NCI-H748 (cell line): ENCODE data around the gene PAQR9.

Source experiments
- DNase-seq: peaks from one replicate; lab custom pipeline; 2025; ENCODE audit not compliant: unreplicated experiment; lab: John Stamatoyannopoulos, UW

The PAQR9 gene

DNA sequence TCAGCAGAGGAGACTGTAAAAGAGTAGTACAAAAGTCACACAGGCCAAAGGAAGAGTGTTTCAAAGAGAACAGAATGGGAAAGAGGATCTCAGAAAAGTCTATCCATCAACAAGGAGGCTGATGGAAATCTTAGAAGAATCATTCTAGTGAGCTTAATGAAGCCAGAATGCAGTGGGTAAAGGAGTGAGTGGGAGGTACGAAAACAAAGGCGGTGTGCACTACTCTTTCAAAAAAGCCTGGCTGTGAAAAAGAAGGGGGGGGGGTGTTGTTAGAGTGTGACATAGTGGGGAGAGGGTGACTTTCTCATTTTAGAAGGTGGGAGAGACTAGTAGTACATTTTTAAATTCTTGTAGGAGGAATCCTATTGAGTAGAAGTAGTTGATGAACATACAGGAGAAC is 11.7 kb downstream of the PAQR9 start:
- no peak for DNase-seq

DNA sequence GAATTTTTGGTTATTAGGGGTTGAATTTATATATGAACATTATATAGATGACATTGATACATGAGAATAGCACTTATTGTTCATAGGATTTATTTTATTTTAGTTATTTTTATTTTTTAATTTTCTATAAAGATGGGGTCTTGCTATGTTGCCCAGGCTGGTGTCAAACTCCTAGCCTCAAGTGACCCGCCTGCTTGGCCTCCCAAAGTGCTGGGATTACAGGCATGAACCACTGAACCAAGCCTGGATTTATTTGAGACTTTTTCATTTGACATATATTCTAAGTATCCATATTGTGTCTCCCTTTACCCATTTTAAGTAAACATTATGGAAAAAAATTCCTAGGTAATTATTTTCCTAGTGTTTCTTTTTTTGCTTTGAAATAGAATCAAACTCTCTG is 12.5 kb downstream of the PAQR9 start:
- DNase-seq = no peak

DNA sequence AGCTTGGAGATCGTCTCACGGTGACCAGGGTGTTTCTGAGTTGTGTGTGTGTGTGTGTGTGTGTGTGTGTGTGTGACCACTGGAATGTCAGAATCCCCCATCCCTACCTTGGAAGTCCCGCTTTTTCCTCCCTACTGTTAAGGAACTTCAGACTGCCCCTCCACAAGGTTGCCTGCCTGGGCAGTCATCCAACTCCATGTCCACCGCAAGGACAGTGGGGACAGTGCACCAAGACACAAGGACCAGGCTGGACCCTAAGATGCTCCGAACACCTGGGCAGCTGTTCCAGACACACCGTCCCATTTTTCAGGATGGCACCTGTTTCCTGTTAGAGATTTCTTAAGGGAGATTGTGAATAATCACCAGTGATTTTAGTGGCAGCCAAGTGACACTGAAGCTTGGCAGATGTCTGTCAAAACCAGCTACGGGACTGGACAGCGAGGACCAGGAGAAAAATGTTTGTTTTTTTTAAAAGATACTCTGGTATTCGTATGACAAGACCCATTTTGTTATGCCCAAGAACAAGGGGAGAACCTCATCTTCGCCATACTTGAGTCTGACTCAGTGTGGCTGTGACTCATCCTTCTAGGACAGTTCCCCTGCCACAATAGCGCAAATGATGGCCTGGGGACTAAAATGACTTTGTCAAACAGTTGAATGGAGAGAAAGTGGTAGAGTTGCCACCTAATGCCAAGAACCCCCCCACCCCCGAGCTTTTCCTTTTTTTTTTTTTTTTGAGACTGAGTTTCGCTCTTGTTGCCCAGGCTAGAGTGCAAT is 15.5 kb downstream of the PAQR9 start:
- DNase-seq = no peak

DNA sequence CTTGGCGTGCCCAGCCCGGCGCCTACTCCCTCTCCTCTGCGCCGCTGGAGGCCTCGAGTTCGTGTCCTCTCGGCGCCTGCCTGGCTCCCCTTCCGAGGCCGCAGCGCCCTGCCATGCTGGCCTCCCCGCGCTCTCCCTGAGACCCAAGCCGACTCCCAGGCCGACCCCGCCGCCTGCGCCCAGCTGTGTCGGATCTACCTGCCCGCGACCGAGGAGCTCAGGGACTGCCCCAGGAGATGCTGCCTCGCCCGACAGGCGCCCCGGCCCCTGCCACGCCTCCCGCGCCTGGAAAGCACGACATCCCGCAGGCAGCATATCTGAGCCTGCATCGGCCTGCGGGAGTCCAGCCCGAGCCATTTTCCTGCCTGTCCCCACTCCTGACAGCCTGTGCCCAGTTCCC is 16.1 kb downstream of the PAQR9 start:
- no peak for DNase-seq

DNA sequence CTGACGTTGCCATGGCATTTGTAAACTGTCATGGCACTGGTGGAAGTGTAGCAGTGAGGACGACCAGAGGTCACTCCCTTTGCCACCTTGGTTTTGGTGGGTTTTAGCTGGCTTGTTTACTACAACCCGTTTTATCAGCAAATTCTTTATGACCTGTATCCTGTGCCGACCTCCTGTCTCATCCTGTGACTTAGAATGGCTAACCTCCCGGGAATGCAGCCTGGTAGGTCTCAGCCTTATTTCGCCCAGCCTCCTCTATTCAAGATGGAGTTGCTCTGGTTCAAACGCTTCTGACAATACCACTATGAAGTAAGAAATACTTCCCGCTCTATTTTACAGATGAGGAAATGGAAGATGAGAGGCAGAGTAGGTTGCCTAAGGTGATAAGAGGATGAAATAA is 16.6 kb downstream of the PAQR9 start:
- DNase-seq = no peak

DNA sequence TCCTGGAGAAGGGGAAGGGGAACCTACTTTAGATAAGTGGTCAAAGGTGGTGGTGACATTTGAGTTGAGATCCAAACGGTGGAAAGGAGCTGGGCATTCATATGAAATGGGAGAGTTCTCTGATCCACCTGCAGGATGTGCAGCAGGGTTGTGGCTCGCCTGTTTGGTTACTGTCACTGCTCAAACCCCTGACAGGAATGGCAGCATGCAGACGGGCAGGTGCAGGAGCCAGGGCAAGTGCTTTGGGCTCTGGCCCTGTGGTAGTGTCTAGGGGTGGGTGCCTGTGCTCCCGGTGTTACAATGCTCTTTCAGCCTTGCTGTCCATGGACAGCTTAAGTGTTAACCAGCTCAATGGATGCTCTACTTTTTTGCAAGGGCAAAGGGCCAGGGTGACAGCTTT is 18.5 kb downstream of the PAQR9 start:
- DNase-seq = no peak

DNA sequence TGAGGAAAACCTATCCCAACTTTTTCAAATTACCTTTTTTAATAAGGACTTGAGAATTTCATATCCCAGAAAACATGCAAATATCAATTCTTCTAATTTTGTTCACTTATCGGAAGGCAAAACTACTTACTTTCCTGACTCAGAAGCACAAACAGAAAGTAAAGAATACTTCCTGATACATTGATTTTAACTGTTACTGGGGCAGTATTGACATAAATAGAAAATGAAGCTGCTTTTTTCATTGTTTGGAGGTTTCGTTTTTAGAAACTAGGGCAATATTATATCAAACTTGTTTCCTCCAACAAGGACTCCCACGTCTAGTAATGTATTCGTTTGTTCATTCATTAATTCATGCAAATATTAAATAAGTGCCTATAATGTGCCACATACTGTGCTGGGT is 19.1 kb downstream of the PAQR9 start:
- DNase-seq = no peak

DNA sequence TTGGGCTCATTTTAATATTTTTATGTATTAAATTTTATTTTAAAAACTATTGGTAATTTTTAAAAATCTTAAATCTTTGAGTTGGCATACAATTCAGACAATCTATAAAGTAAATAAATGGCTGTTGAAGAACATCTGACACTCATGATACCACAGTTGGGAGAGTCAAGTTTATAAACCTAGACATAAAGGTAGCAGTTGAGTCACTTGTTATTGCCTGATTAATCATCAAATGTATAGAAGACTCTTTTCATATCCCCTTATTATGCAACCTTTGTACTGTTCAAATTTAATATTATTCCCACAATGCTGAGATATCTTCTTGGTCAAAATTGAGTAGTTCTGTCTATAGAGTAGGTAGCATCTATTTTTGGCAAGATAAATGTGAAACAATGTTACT is 19.6 kb downstream of the PAQR9 start:
- DNase-seq = no peak

DNA sequence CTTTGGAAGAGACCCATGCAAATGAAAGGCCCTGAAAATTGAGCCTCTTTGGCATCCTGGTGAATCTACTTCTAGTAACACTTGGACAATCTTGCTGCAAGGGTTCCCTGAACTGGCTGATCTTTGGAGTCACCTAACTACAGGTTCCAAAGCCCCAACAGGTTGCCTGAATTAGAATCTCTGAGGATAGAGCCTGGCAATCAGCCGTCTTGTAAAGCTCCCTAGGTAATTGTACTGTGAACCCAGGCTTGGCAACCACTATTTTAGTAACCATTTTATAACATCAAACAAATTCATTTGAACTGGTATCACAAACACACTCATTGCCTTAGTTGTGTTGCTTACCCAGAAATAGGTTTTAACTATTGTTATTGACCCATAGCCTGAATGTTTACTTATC is 20.1 kb downstream of the PAQR9 start:
- no peak for DNase-seq

DNA sequence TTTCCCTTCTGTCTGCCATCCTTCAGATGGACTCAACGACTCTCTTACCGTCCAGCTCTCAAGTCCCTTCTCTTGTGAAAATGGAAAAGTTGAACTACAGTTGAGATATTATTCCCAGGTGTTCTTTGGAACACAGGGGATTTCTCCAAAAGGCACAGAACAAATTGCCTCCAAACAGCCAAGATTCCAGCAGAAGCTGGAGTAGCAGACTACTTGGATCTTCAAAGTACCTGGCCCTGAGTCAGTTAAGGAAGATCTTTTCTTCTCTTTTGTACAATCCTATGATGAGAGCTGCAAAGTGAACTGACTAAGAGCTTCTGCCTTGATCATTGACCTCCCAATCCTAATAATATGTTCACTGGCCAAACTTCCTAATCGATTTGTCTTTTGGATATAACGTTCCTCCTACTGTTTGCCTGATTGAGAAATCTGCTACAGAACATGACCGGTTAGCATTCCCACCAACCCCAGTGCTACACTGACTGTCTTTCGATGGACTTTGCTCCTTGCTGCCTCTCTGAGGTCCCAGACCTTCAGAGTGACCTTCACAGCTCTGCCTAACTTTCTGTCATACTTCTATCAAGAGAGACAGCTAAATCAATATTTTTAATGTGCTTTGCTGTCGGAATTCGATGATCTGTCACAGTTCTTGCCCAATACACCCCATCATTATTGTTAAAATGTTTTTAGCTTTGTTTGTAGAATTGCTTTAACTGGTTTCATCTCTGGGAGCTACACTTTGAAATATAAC is 21.9 kb downstream of the PAQR9 start:
- no peak for DNase-seq

DNA sequence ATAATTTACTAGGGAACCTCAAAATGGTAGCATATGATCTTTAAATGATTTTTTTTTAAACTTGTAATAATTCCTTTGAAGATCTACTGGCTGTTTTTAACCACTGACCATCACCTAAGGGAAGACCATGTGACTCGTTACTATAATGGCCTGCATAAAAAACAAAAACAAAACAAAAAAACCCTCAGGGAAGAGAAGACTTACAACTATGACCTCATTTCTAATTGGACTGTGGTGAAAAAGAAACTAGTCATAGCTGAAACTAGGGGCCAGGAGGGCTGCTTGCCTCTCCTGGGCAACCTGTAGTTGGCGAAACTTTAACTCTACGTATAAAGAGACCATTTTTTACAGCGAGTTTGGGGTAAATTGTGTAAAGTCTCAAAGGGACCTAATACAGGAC is 23.0 kb downstream of the PAQR9 start:
- peak; percentile 1 for DNase-seq

DNA sequence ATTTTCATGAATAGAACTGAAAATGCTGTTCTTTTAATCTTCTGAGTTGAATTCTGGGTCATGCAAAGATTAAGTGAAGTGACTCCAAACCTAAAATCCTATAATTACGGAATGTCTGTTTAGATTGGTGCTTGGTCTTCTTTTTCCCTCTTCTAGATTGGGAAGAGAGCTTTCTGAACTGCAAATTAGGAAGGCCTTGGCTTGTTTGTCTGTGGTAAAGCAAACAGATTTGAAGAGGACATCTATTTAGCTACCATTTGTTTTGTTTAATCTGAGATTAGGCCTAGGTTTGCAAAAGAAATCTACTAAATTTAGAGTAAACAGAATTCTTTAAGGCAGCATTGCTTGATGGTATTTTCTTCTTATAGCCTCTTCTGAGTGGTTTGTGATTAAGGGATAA is 23.5 kb downstream of the PAQR9 start:
- peak; percentile 26 for DNase-seq

DNA sequence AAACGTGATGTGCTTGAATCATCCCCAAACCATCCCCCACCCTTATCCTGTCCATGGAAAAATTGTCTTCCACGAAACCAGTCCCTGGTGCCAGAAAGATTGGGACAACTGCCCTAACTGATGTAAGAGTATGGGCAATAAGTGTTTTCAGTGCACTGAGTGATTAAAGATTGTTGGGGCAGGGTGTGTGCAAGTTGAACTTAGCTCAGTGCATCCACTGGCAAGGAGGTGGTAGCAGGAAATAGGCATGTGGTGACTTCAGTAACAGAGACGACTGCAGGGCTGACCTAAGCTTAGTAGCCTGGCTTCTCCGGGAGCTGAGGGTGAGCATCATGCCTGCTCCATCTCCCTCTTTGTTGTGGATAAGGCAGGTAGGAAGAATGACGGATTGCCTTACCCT is 27.5 kb downstream of the PAQR9 start:
- no peak for DNase-seq

DNA sequence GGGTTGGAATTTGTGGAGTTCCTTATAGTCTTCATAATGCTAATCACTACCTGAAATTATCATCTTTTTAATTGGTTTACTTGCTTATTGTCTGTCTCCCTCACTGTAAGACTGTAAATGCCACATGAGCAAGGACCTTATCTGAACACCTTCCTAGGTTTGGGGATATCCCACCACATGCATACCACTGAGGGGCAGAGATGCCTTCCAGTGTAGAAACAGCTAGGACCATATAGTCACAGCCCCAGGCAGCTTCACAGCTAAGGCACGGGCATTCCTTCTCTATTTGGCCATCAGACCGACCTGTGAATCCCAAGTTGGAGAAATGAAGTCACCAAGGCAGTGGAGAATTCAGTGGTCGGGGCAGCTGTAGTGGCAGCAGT is 28.6 kb downstream of the PAQR9 start:
- no peak for DNase-seq

DNA sequence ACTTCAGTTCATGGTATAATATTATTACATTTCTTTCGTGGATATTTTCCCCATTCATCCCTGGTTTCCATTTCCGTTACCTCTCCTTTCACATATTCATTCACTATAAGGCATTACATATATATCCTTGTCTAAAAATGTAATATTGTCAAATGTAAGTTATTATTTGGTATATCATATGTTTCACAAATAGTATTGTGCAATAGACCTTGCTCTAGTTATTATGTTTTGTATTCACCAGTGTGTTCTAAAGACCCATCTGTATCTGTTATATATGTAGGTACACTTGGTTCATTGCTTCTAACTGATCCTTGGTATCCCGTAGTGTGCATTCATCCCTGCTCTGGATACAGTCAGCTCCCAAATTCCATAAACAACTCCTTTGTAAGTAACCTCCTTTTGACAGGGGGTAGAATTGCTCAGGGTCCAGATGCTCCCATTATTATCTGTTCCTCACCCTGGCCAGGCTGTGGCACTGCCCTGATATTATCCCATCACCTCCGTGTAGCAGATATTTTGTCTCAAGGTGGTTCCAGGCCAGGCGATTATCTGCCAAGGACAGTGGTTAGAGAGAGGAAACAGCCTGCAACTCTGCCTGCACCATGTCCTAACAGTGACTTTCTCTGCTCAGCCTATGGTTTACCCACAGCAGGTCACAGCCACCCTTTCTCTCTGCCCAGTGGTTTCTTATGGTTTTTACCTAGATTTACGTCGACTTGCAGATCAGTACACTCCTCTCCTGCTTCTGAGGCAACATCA is 29.2 kb downstream of the PAQR9 start:
- no peak for DNase-seq

DNA sequence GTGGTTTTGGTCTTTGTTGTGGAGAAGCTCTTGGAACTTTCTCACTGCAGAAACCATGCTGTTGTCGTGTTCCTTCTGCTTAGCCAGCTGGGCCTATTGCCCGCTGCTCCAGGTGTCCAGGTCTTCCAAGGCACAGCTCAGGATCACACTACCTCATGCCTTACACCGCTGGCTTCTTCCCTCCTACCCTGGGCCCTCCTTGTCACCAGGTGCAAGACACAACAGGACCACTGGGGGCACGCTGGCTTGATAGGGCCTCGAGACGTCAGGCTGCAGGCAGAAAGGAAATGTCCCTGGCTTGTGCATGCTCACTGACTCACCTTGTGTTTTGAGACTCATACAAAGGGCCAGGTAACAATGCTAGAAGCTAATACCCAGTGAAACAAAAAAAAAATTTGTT is 32.3 kb downstream of the PAQR9 start:
- no peak for DNase-seq

DNA sequence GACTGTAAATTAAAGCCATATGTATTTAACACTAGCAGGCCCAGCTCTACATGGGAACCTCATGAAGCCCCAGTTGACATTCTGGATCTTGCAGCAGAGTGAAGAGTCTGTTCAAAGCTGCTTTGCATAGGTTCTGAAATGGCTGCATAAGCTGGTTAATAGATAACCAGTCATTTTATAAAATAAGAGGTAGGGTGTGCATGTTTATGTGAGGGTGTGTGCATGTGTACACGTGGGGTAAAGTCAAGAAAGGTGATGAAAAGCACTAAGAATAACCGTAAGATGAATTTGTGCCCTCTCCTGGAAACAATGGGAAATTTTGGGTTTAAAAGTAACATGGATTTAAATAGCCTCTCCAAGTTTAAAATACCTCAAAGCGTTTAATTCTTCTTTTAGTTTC is 33.0 kb downstream of the PAQR9 start:
- no peak for DNase-seq

DNA sequence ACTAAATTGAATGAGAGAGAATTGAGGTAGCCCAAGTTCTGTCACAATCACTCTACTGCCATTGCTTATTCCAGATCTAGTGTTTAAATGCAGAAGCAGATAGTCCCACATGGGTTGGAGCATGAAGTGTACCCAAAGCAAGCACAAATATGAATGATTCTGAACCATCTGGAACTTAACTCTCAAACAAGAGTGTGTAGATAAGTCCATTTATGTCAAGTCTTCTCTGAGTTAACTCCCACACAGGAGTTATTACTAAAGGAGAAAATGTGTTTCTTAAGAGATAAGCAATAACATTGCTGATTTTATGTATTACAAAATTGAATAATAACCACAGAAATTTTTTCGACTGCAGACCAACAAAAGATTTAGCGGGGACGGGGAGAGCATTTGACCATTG is 33.6 kb downstream of the PAQR9 start:
- DNase-seq = no peak

DNA sequence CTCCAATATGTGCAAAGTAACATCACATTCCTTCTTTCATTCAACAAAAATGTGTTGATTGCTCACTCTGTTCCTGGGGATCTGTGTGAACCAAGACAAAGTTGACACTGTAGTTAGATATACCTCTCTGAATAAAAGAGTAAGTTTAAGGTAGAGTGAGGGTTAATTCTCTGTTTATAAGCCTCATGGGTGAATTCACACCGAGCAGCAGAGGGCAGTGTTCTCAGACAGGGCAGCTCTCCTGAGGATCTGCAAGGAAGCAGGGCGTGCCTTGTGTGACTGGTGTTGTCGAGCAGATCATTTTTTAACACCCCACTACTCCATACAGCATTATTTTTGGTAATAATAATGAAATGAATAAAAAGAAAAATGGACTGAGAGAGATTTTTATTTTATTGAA is 34.4 kb downstream of the PAQR9 start:
- peak; percentile 58 for DNase-seq

DNA sequence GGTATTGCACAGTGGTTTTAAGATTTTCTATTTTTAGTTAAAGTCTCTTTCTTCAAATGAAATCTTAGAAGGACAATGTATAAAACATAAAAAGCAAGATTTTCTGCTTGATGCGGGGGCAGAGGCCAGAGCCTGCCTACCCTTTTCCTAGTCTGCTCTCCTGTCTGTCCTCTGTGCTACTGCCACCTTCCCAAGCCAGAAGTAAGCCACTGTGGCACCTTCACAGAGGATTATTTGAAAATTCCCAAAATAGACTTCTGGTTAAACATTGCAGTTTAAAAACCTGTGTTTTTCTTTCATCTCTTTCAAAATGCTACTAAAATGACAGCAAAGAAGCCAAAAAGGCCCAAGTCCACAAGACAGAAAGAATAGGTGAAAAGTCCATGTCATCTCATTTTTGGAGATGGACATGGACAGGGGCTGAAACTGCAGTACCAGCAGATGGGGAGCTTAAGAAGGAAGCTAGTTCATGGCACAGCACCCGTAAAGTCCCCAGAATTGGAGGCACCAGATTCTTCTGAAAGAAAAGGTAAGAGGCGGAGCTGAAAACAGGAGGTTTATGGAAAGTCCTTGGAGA is 37.0 kb downstream of the PAQR9 start:
- no peak for DNase-seq

DNA sequence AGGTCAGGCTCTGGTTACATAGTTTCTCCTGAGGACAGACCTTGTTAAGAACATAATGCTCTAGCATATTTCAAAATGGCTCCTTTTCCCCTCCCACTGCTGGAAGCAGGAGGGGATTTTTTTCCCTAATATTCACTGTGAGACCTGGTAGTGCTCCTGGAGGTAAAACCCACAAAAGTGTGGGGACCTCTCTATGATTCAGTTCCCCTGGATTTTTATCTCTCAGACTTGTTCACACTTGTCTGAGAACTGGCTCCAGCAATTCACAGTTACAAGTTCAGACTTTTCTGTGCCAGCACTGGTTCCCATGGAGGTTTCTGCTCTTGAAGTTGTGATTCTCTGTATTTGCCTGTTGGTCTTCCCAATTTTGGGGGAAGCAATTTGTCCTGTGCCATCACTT is 38.3 kb downstream of the PAQR9 start:
- no peak for DNase-seq

DNA sequence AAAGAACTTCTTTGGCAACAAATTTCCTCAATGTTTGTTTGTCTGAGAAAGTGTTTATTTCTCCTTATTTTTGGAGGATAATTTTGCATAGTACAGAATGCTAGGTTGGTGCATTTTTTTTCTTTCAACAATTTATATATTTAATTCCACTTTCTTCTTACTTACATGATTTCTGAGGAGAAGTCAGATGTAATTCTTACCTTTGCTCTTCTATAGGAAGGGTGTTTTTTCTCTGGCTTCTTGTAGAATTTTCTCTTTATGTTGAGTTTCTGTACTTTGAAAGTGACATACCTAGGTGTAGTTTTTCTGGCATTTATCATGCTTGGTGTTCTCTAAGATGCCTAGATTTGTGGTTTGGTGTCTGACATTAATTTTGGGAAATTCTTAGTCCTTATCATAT is 39.8 kb downstream of the PAQR9 start:
- no peak for DNase-seq
